Smooth muscle cell (in vitro differentiated cells): ENCODE data around the gene NRIP2. TPM values are rescaled to one million over a fixed set of nuclear protein-coding genes. Genes with fewer than 3 reads are reported as not detected.
"Not testable (repeated sequence)": the region's sequence is repeated elsewhere in the genome, so short reads cannot be mapped to it uniquely, and the experiment has no call there.

ENCODE experiments used
- DNase-seq: peaks from one replicate; lab custom pipeline; 2025; ENCODE audit not compliant: unreplicated experiment; lab: John Stamatoyannopoulos, UW
- H2AFZ ChIP-seq: fragments of 200-600 bp; sonication (generic); 2 replicates; pipeline ENCODE4 v1.6.0; 2016; ENCODE audit warnings: antibody characterized with exemption, low read depth, mild to moderate bottlenecking
- H3F3A ChIP-seq: fragments of 200-600 bp; sonication (generic); 2 replicates; pipeline ENCODE4 v1.6.0; 2017; ENCODE audit warnings: antibody characterized with exemption, low read depth
- H3K27ac ChIP-seq: fragments of 200-600 bp; sonication (generic); 2 replicates; pipeline ENCODE4 v1.5.1; 2016; ENCODE audit warnings: low read depth, mild to moderate bottlenecking
- H3K27me3 ChIP-seq: fragments of 200-600 bp; sonication (generic); 2 replicates; pipeline ENCODE4 v1.6.1; 2016; ENCODE audit warnings: low read depth, mild to moderate bottlenecking
- H3K36me3 ChIP-seq: fragments of 200-600 bp; sonication (generic); 2 replicates; pipeline ENCODE4 v1.5.1; 2016; ENCODE audit warnings: low read depth
- H3K4me1 ChIP-seq: fragments of 200-600 bp; sonication (generic); 2 replicates; pipeline ENCODE4 v1.5.1; 2016; ENCODE audit warnings: low read depth
- H3K4me2 ChIP-seq: fragments of 200-600 bp; sonication (generic); 2 replicates; pipeline ENCODE4 v1.6.0; 2016; ENCODE audit warnings: mild to moderate bottlenecking
- H3K4me3 ChIP-seq: fragments of 200-600 bp; sonication (generic); 2 replicates; pipeline ENCODE4 v1.5.1; 2016; ENCODE audit warnings: mild to moderate bottlenecking
- H3K79me2 ChIP-seq: fragments of 200-600 bp; sonication (generic); 2 replicates; pipeline ENCODE4 v1.6.0; 2016; ENCODE audit warnings: low read depth, mild to moderate bottlenecking
- H3K9ac ChIP-seq: fragments of 200-600 bp; sonication (generic); 2 replicates; pipeline ENCODE4 v1.6.0; 2016; ENCODE audit warnings: low read depth
- H3K9me3 ChIP-seq: fragments of 200-600 bp; sonication (generic); replicated peaks from 2 replicates; pipeline ENCODE4 v1.5.1; 2016; ENCODE audit warnings: low read depth
- H4K20me1 ChIP-seq: fragments of 200-600 bp; sonication (generic); 2 replicates; pipeline ENCODE4 v1.6.0; 2016; ENCODE audit warnings: low read depth
- CTCF ChIP-seq: fragments of 200-600 bp; sonication (generic); IDR thresholded peaks from 2 replicates; pipeline ENCODE4 v1.5.1; 2017; ENCODE audit warnings: borderline replicate concordance, mild to moderate bottlenecking, antibody characterized with exemption; ENCODE audit not compliant: insufficient read depth, poor library complexity, severe bottlenecking
- WGBS: methylation state at CpG from one replicate; pipeline ENCODE4 v1.1.7; 2016; ENCODE audit warnings: low lambda C conversion rate; 5-methylcytosine and 5-hydroxymethylcytosine counted together
- polyA plus RNA-seq: library from polyadenylated mRNA; unstranded; fragments of >200 nt; fragmentation: Nextera tagmentation; extraction: Ambion mirVana; gene quantifications from 2 replicates; pipeline ENCODE4 v1.2.1, GENCODE V29; 2016
- total RNA-seq: library from RNA; depleted of rRNA; stranded (reverse); fragments of >200 nt; gene quantifications from 2 replicates; pipeline ENCODE4 v1.2.3, GENCODE V29; 2014

NRIP2 gene
- total and polyA plus RNA-seq, 2 experiments from 2014 or later, result 0.04 to 0.29 TPM

GRCh38 chr12:2877047-2877952 lies 42.5 kb upstream of the NRIP2 start, which contains the start of the genes FOXM1 and RHNO1:
Gene FOXM1 (minus strand): TSS chr12:2877174. CDS start chr12:2874478, 2,696 bp downstream.
Gene RHNO1 (plus strand): TSS chr12:2877223. CDS start chr12:2885367, 8,144 bp downstream.
- under 1% methylated on average over 39 of the region's 70 CpGs for WGBS
- peaks cover 8% of the 10 kb centered on the region for H3K4me1 ChIP-seq
- no peak for TF ChIP-seq CTCF
- H2AFZ ChIP-seq, result peak within 1 kb of the TSS; percentile 92
- DNase-seq, result peak; percentile 70
- H3K9ac ChIP-seq, result peak within 1 kb of the TSS; percentile 88
- H4K20me1 ChIP-seq, result no peaks in the 10 kb centered on the region
- H3K9me3 ChIP-seq, result no peaks in the 10 kb centered on the region
- H3K4me3 ChIP-seq, result peak within 1 kb of the TSS; percentile 81
- H3K4me2 ChIP-seq, result peak within 1 kb of the TSS; percentile 98
- peaks cover 50% of the 10 kb centered on the region for H3K79me2 ChIP-seq
- peak within 1 kb of the TSS; percentile 84 for H3K27ac ChIP-seq
- H3K36me3 ChIP-seq, result no peaks in the 10 kb centered on the region
- peaks cover 2% of the 10 kb centered on the region for H3F3A ChIP-seq
- no peaks in the 10 kb centered on the region for H3K27me3 ChIP-seq

GRCh38 chr12:2876431-2877046 lies 41.7 kb upstream of the NRIP2 start:
- Histone ChIP-seq H3K9ac (peak overlapping the region; percentile 88), H3F3A (peaks cover 2% of the 10 kb centered on the region), H3K36me3 (no peaks in the 10 kb centered on the region), H2AFZ (peak overlapping the region; percentile 92), H3K4me1 (peaks cover 8% of the 10 kb centered on the region), H3K27ac (peak overlapping the region; percentile 84), H3K4me2 (peak overlapping the region; percentile 98), H3K9me3 (no peaks in the 10 kb centered on the region), H3K4me3 (peak overlapping the region; percentile 81), H4K20me1 (no peaks in the 10 kb centered on the region), H3K79me2 (peaks cover 43% of the 10 kb centered on the region), H3K27me3 (no peaks in the 10 kb centered on the region)
- no peak for TF ChIP-seq CTCF
- WGBS, result 5% methylated on average over 30 of the region's 38 CpGs
- DNase-seq, result no peak

- H3K27ac ChIP-seq, H3K4me3 ChIP-seq, DNase-seq, H3K4me1 ChIP-seq, H3F3A ChIP-seq, H3K9me3 ChIP-seq, H2AFZ ChIP-seq, H3K9ac ChIP-seq, H3K4me2 ChIP-seq, H4K20me1 ChIP-seq, H3K36me3 ChIP-seq, H3K79me2 ChIP-seq, H3K27me3 ChIP-seq: not testable (repeated sequence)
- WGBS, result 90% methylated on average over 9 of the region's 9 CpGs
These were observed 34.3 kb upstream of the NRIP2 start for GRCh38 chr12:2868986-2869632.

GRCh38 chr12:2864198-2864597 lies 29.4 kb upstream of the NRIP2 start:
- Histone ChIP-seq H3K4me2 (no peak overlapping the region), H3K27me3 (no peaks in the 10 kb centered on the region), H3K27ac (no peak overlapping the region), H2AFZ (no peak overlapping the region), H3F3A (no peaks in the 10 kb centered on the region), H3K36me3 (no peaks in the 10 kb centered on the region), H3K79me2 (no peaks in the 10 kb centered on the region), H3K4me3 (no peak overlapping the region), H3K9me3 (no peaks in the 10 kb centered on the region), H3K4me1 (no peaks in the 10 kb centered on the region), H3K9ac (no peak overlapping the region), H4K20me1 (no peaks in the 10 kb centered on the region)
- TF ChIP-seq CTCF, result no peak
- no peak for DNase-seq
- 100% methylated on average over 9 of the region's 9 CpGs for WGBS

- H3K36me3 ChIP-seq, H3F3A ChIP-seq, H3K4me2 ChIP-seq, H3K79me2 ChIP-seq, DNase-seq, H3K4me1 ChIP-seq, H2AFZ ChIP-seq, H3K9me3 ChIP-seq, H3K4me3 ChIP-seq, H4K20me1 ChIP-seq, H3K27me3 ChIP-seq, H3K27ac ChIP-seq, H3K9ac ChIP-seq: not testable (repeated sequence)
- 98% methylated on average over 7 of the region's 7 CpGs for whole genome bisulfite sequencing
These were observed 28.6 kb upstream of the NRIP2 start for GRCh38 chr12:2863402-2863801.
